Measurements from ENCODE around the gene CENPM. TPM values are rescaled to one million over a fixed set of nuclear protein-coding genes. Genes with fewer than 3 reads are reported as not detected.

CENPM gene
- polyA plus RNA-seq, 1 donor (not counting 4 experiments of a cell fraction or from before 2014, with no cell fraction given): 4.8 TPM

- H3K4me2 ChIP-seq (ENCODE audit: control insufficient read depth, extremely low read depth, insufficient read depth, low read depth, low read length): no peak overlapping the region
- no peak overlapping the region for H3K4me3 ChIP-seq (ENCODE audit: control insufficient read depth in 2 of 3, extremely low read depth in 1 of 3, insufficient read depth in 2 of 3, low read depth in 1 of 3, low read length in 3 of 3)
- no peaks in the 10 kb centered on the region for H3K79me2 ChIP-seq (ENCODE audit: control insufficient read depth, insufficient read depth, low read length)
- H3K4me1 ChIP-seq (ENCODE audit: control insufficient read depth, extremely low read depth, insufficient read depth, low read length): no peaks in the 10 kb centered on the region
- no peak overlapping the region for H3K27ac ChIP-seq (ENCODE audit: control insufficient read depth, insufficient read depth, low read length)
- no peak for DNase-seq (ENCODE audit: low read depth, low spot score)
- TF ChIP-seq CTCF (optimal IDR thresholded peaks at IDR 0.05 in 1 of 3, IDR thresholded peaks at IDR 0.05 in 1 of 3, conservative IDR thresholded peaks at IDR 0.05 in 1 of 3; ENCODE audit: extremely low read depth in 1 of 3, insufficient read depth in 2 of 3, low read length in 3 of 3): no peak
- no peak overlapping the region for H3K9ac ChIP-seq (ENCODE audit: control insufficient read depth, extremely low read depth, insufficient read depth, low read length)
- H3K27me3 ChIP-seq (ENCODE audit: control insufficient read depth, extremely low read depth, insufficient read depth, low read length): peaks cover 12% of the 10 kb centered on the region
- H3K9me1 ChIP-seq (ENCODE audit: control insufficient read depth, extremely low read depth, insufficient read depth, low read length): no peaks in the 10 kb centered on the region
- no peak for FAIRE-seq
- no peaks in the 10 kb centered on the region for H3K9me3 ChIP-seq (ENCODE audit: control insufficient read depth, low read depth, low read length)
- no peak overlapping the region for H2AFZ ChIP-seq (ENCODE audit: control insufficient read depth, low read length)
- H3K36me3 ChIP-seq (ENCODE audit: control insufficient read depth in 2 of 2, extremely low read depth in 1 of 2, insufficient read depth in 2 of 2, low read length in 2 of 2): no peaks in the 10 kb centered on the region
- dilution Hi-C loops (cut with MboI; ENCODE audit: extremely low pct_ligation_motif_present, low sequenced_read_pairs): no loop called here
- no peaks in the 10 kb centered on the region for H4K20me1 ChIP-seq (ENCODE audit: control insufficient read depth, extremely low read depth, insufficient read depth, low read length)
Observed at GRCh38 chr22:41989246-41989645, 42.3 kb upstream of the CENPM start.

- Histone ChIP-seq H3K9me3 (ENCODE audit: control insufficient read depth, low read depth, low read length) (no peaks in the 10 kb centered on the region), H3K36me3 (ENCODE audit: control insufficient read depth in 2 of 2, extremely low read depth in 1 of 2, insufficient read depth in 2 of 2, low read length in 2 of 2) (no peaks in the 10 kb centered on the region), H3K9me1 (ENCODE audit: control insufficient read depth, extremely low read depth, insufficient read depth, low read length) (no peaks in the 10 kb centered on the region), H3K4me1 (ENCODE audit: control insufficient read depth, extremely low read depth, insufficient read depth, low read length) (no peaks in the 10 kb centered on the region), H2AFZ (ENCODE audit: control insufficient read depth, low read length) (no peak overlapping the region), H3K4me2 (ENCODE audit: control insufficient read depth, extremely low read depth, insufficient read depth, low read depth, low read length) (no peak overlapping the region), H3K9ac (ENCODE audit: control insufficient read depth, extremely low read depth, insufficient read depth, low read length) (no peak overlapping the region), H4K20me1 (ENCODE audit: control insufficient read depth, extremely low read depth, insufficient read depth, low read length) (no peaks in the 10 kb centered on the region), H3K27ac (ENCODE audit: control insufficient read depth, insufficient read depth, low read length) (no peak overlapping the region), H3K79me2 (ENCODE audit: control insufficient read depth, insufficient read depth, low read length) (no peaks in the 10 kb centered on the region), H3K27me3 (ENCODE audit: control insufficient read depth, extremely low read depth, insufficient read depth, low read length) (peaks cover 12% of the 10 kb centered on the region), H3K4me3 (ENCODE audit: control insufficient read depth in 2 of 3, extremely low read depth in 1 of 3, insufficient read depth in 2 of 3, low read depth in 1 of 3, low read length in 3 of 3) (no peak overlapping the region)
- FAIRE-seq (no peak), DNase-seq (ENCODE audit: low read depth, low spot score) (no peak)
- dilution Hi-C loops (cut with MboI; ENCODE audit: extremely low pct_ligation_motif_present, low sequenced_read_pairs): no loop called here
- no peak for TF ChIP-seq EZH2 (IDR thresholded peaks at IDR 0.05; ENCODE audit: low read length)
- no peak for TF ChIP-seq CTCF (optimal IDR thresholded peaks at IDR 0.05 in 1 of 3, IDR thresholded peaks at IDR 0.05 in 1 of 3, conservative IDR thresholded peaks at IDR 0.05 in 1 of 3; ENCODE audit: extremely low read depth in 1 of 3, insufficient read depth in 2 of 3, low read length in 3 of 3)
Observed at GRCh38 chr22:41987276-41987675, 40.3 kb upstream of the CENPM start.
